DMS114 treated with DMSO at 0.1 percent for 48 hours (cell line): ENCODE results near the gene SH3PXD2A.
"Not testable (repeated sequence)": the region's sequence is repeated elsewhere in the genome, so short reads cannot be mapped to it uniquely, and the experiment has no call there.

Experiments
- DNase-seq: peaks from one replicate; lab custom pipeline; 2025; ENCODE audit not compliant: unreplicated experiment; lab: John Stamatoyannopoulos, UW

The SH3PXD2A gene

GRCh38 chr10:103793429-103793828, 61.9 kb downstream of the SH3PXD2A start:
- DNase-seq, result no peak

DNA sequence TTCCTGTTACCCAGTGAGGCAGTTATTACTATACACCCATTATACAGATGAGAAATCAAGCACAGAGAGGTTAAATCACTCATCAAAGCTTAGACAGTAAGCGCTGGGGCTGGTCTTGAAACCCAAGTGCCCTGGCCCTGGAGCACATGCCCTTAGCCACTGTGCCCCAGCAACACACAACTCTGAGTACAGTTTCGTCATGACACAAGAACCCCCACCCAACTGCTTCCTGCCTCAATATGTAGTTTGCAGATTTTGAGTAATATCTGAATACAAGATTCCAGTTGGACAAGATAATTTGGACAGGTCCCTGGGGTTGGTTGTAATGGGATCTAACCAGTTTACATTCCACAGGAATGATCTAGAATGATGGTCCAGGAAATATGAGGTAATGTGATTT, 62.8 kb downstream of the SH3PXD2A start:
- no peak for DNase-seq

DNA sequence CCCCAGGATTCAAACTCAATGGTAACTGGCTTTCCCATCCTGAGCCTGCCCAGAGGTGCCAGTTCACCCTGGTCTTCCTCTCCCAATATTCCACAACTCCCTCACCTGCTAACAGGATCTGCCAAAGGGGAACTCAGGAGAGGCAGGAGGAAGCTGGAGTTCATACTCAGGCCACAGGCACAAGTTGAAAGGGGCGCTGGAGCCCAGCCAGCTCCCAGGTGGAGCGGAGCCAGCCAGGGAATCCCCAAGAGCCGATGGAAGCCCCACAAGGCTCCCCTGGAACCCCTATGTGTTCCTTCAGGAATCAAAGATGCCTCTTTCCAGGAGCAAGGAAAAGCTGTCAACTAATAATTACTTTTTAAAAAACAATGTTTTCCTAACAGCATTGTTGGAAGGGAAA, 63.5 kb downstream of the SH3PXD2A start:
- no peak for DNase-seq

DNA sequence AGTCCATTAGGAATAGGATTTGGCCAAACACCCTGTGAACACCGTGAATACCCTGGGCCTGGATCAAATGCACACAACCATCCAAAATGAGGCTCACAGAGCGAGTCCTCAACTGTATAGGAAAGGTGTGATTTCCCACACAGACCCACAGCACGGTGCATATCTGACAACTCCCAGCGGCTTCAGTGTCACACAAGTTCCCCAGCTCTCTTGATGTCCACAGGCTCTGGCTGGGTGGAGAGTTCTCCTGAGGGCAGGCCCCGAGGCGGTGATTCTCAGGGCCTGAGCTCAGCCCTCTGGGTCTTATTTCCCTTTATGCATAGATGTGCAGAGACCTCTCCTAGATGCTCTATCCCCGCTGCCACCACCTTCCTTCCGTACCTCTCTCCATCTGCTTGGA, 64.1 kb downstream of the SH3PXD2A start:
- DNase-seq, result no peak

DNA sequence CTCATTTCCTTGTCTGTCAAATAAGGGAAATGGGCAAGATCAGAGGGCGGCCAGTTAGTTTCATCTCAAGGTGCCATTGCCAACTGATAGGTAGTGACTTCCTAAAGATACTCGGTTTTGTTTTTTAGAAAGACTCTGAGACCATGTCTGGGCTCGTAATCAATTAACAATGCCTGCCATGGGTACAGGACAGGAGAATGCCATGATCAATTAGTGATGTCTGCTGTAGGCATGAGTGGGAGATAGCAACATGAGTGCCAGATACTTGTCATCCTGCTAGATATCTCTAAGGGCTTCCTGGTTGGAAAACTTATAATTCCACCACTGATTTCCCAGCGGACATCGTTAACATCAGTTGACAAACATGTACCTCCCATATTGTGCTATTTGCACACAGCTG, 64.8 kb downstream of the SH3PXD2A start:
- no peak for DNase-seq

- DNase-seq, result no peak
Observed at GRCh38 chr10:103789771-103790201, 65.6 kb downstream of the SH3PXD2A start.

- no peak for DNase-seq
Observed at GRCh38 chr10:103789161-103789560, 66.2 kb downstream of the SH3PXD2A start.

- DNase-seq, result no peak
Observed at GRCh38 chr10:103787331-103787730, 68.0 kb downstream of the SH3PXD2A start.

DNA sequence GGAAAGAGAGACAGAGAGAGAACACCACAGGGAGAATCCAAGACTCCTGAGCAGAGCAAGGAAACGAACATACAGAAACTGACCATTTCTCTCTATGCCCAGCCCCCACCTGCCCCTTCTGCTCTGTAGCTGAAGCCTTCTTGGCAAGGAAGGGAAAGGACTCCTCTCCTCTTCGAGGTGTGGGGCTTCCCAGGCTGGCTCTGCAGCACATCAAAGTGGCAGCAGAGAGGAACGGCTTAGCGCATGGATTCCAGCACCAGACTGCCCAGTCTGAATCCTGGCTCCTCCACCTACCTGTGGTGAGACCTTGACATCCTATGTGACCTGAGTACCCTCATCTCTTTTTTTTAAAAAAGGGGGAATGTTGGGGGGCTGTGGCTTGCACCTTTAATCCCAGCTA, 69.4 kb downstream of the SH3PXD2A start:
- no peak for DNase-seq

DNA sequence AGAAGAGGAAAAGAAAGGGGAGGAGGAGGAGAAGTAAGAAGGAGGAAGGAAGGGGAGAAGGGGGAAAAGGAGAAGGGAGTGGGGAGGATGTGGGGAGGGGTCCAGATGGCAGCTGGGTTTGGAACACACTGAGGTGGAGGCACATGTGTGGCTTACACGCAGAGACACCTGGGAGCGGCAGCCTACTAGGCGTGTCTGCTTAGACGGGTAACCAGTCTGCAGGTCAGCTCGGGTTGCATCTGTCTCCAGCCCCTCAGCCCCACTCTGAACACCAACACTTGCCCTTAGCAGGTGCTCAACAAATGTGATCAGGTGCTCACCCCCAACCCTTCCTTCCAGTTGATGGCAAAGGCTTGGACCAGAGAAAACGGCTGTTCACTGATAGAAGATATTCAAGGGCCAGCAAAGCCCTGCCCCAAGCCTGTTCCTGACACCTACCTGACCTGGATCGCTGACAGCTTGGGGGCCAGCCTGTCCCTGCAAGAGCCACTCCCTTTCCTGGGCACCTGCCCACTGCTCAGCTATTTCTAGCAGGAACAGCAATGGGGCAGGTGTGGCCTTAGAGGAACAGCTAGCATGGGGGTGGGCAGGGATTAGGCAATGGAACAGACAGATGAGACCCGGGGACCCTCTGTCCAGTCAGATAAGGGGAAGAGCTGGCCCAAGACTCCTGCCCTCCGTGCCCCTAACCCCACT, 70.5 kb downstream of the SH3PXD2A start:
- DNase-seq, result no peak

DNA sequence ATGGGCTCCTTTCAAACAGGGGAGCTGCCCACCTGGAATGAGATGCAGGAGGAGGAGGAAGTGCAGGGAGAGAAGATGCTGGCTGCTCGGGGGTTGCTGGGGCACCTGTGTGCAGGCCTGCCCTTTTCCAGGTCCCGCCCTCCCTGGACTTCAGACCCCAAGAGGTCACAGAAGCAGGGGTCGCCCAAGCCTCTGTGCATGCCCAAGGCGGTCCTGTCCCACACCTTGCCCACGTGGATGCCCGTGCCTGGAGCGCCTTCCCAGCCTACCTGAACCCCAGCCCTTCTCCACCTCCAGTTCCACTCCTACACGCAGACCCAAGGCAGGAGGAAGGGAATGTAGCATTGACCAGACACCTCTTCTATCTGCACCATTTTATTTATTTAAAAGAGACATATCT, 71.3 kb downstream of the SH3PXD2A start:
- DNase-seq, result no peak

- DNase-seq, result no peak
Observed at GRCh38 chr10:103783681-103784080, 71.7 kb downstream of the SH3PXD2A start.

GRCh38 chr10:103781329-103782061, 73.9 kb downstream of the SH3PXD2A start:
- DNase-seq, result no peak

GRCh38 chr10:103780242-103781149, 74.9 kb downstream of the SH3PXD2A start:
- no peak for DNase-seq

GRCh38 chr10:103778358-103779139, 76.8 kb downstream of the SH3PXD2A start:
- no peak for DNase-seq

DNA sequence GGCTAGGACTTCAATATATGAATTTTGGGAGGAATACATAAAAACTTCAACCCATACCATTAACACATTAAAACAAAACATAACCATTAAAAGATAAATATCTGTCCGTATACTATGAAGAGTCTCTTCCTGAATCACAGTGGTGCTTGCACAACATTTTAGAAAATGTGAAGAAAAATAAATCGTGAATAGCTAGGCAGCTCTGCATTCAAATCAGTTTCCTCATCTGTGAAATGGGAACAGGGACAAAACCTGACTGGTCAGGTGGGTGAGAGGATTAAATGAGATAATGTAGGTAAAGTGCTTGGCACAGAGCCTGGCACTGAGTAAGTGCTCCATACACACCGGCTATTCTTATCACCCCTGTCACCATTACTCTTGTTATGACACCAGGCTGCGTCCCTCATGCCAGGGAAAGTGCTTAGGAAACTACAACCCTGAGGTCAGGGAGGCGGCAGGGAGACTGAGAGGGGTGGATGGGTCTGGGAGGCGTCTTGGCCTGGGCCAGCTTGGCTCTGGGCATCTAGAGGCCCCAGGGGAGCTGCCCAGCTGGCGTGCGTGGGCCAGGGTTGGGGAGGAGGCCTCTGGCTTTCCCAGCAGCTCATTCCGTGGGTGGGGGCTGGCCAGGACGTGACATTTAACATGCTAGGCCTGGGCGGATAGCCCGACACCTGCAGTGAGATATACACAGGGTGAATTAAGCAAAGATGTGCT, 78.3 kb downstream of the SH3PXD2A start:
- no peak for DNase-seq

DNA sequence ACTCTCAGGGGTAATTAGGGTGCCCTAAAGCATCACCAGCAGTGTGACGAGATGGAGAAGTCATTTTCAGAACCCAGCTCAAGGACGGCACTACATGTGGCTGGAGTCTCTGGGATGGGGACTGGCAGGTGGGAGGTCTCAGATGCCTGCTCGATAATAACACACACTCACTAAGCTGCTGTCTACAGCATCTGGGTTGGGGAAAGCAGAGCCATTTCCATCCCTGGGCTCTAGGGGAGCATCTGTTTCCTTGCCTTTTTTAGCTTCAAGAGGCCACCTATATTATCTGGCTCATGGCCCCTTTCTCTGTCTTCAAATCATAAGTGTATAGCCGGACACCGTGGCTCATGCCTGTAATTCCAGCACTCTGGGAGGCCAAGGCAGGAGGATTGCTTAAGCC, 79.6 kb downstream of the SH3PXD2A start:
- no peak for DNase-seq

DNA sequence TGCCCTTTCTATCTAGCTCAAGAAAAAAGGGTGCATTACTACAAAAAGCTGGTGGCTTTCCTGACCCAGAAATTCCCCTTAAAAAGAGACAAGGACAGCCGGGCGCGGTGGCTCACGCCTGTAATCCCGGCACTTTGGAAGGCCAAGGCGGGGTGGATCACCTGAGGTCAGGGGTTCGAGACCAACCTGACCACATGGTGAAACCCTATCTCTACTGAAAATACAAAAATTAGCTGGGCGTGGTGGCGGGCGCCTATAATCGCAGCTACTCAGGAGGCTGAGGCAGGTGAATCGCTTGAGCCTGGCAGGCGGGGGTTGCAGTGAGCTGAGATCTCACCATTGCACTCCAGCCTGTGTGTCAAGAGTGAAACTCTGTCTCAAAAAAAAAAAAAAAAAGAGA, 82.5 kb downstream of the SH3PXD2A start:
- not testable (repeated sequence) for DNase-seq

GRCh38 chr10:103772096-103772845, 83.1 kb downstream of the SH3PXD2A start:
- DNase-seq, result no peak
